Small intestine (tissue), 16 donors: ENCODE measurements around the gene PSMD11. TPM values are rescaled to one million over a fixed set of nuclear protein-coding genes. Genes with fewer than 3 reads are reported as not detected.
"Not testable (repeated sequence)": the region's sequence is repeated elsewhere in the genome, so short reads cannot be mapped to it uniquely, and the experiment has no call there.

Experiments used
- DNase-seq, 2 donors: peaks; one replicate each; pipeline versions ENCODE4 v3.0.0 to v3.0.0-alpha.2; 2013
- FAIRE-seq: peaks from 2 replicates; lab custom pipeline; 2012; peaks lifted over from hg19 to GRCh38; lab: Jason Lieb, UNC
- H3K27ac ChIP-seq, 3 donors: one replicate each; pipeline ENCODE4 v1.5.1; 2013; ENCODE audit warnings: low read length in 2 of 3, mild to moderate bottlenecking in 2 of 3, control low read depth in 1 of 3, inconsistent platforms in 1 of 3, low read depth in 1 of 3, moderate library complexity in 1 of 3
- H3K27me3 ChIP-seq, 3 donors: one replicate each; pipeline ENCODE4 v1.6.1; 2013; ENCODE audit warnings: low read length in 3 of 3, inconsistent platforms in 1 of 3; ENCODE audit not compliant: control insufficient read depth in 3 of 3, insufficient read depth in 3 of 3
- H3K36me3 ChIP-seq, 3 donors: one replicate each; pipeline ENCODE4 v1.6.1; 2013; ENCODE audit warnings: low read length in 3 of 3, inconsistent platforms in 1 of 3, low read depth in 1 of 3, mild to moderate bottlenecking in 1 of 3, moderate library complexity in 1 of 3; ENCODE audit not compliant: control insufficient read depth in 3 of 3, insufficient read depth in 2 of 3
- H3K4me1 ChIP-seq, 3 donors: one replicate each; pipeline ENCODE4 v1.6.1; 2013; ENCODE audit warnings: low read length in 2 of 3, inconsistent platforms in 1 of 3, low read depth in 1 of 3, mild to moderate bottlenecking in 1 of 3, moderate library complexity in 1 of 3; ENCODE audit not compliant: control insufficient read depth in 3 of 3, insufficient read depth in 2 of 3
- H3K4me3 ChIP-seq, 3 donors: one replicate each; pipeline ENCODE4 v1.5.1; 2013; ENCODE audit warnings: low read length in 3 of 3, control low read depth in 1 of 3, inconsistent platforms in 1 of 3, low read depth in 1 of 3, mild to moderate bottlenecking in 1 of 3, moderate library complexity in 1 of 3
- H3K9me3 ChIP-seq, 2 donors: one replicate each; pipeline ENCODE4 v1.6.1; 2013; ENCODE audit warnings: low read depth in 1 of 2, low read length in 1 of 2; ENCODE audit not compliant: control insufficient read depth in 2 of 2, insufficient read depth in 1 of 2
- WGBS, 3 donors: extraction: QIAGEN DNeasy Blood & Tissue Kit; methylation state at CpG; one replicate each; pipeline ENCODE4 v1.1.7; 2013; 5-methylcytosine and 5-hydroxymethylcytosine counted together
- long read RNA-seq, 10 donors: transcript quantifications; one replicate each; lab custom pipeline, GENCODE V29; 2026
- polyA plus RNA-seq, 4 donors: library from polyadenylated mRNA; stranded (reverse) in 3 of 4; unstranded in 1 of 4; fragments of 200-250 nt in 3 of 4; fragments of 120-200 nt in 1 of 4; gene quantifications; one replicate each; pipeline versions ENCODE4 v1.2.1 to v1.2.3, GENCODE V29; 2013
- donor health status: healthy with polysubstance abuse.
- donor health status: control.
- donor health status: control.
- donor health status: Bipolar disorder and iron deficiency.
- donor health status: healthy.

PSMD11 gene
- 10 to 100 TPM; 39.4 to 50.2 (median 44.0) TPM for polyA plus RNA-seq
- long read RNA-seq, donor 1: 0 reads
- long read RNA-seq, donor 2, full-length matches to known transcripts: 12 of 12 reads
- long read RNA-seq, donor 2, partial matches to known transcripts: 0 of 12 reads
- long read RNA-seq, donor 2, other reads (novel, unspliced or antisense): 0 of 12 reads
- long read RNA-seq, donor 3, full-length matches to known transcripts: 8 of 8 reads
- long read RNA-seq, donor 3, partial matches to known transcripts: 0 of 8 reads
- long read RNA-seq, donor 3, other reads (novel, unspliced or antisense): 0 of 8 reads
- long read RNA-seq, donor 4, full-length matches to known transcripts: 1 of 1 reads
- long read RNA-seq, donor 4, partial matches to known transcripts: 0 of 1 reads
- long read RNA-seq, donor 4, other reads (novel, unspliced or antisense): 0 of 1 reads
- long read RNA-seq, donor 5, partial matches to known transcripts: 0 of 1 reads
- long read RNA-seq, donor 5, other reads (novel, unspliced or antisense): 0 of 1 reads
- long read RNA-seq, donor 6, full-length matches to known transcripts: 10 of 15 reads
- long read RNA-seq, donor 6, partial matches to known transcripts: 5 of 15 reads
- long read RNA-seq, donor 6, other reads (novel, unspliced or antisense): 0 of 15 reads
- long read RNA-seq, donor 7, full-length matches to known transcripts: 39 of 54 reads
- long read RNA-seq, donor 7, partial matches to known transcripts: 15 of 54 reads
- long read RNA-seq, donor 7, other reads (novel, unspliced or antisense): 0 of 54 reads
- long read RNA-seq, donor 8, full-length matches to known transcripts: 3 of 3 reads
- long read RNA-seq, donor 8, partial matches to known transcripts: 0 of 3 reads
- long read RNA-seq, donor 8, other reads (novel, unspliced or antisense): 0 of 3 reads
- long read RNA-seq, donor 9, full-length matches to known transcripts: 2 of 2 reads
- long read RNA-seq, donor 9, partial matches to known transcripts: 0 of 2 reads
- long read RNA-seq, donor 9, other reads (novel, unspliced or antisense): 0 of 2 reads
- long read RNA-seq, donor 10, full-length matches to known transcripts: 23 of 23 reads
- long read RNA-seq, donor 10, partial matches to known transcripts: 0 of 23 reads
- long read RNA-seq, donor 10, other reads (novel, unspliced or antisense): 0 of 23 reads

GRCh38 chr17:32444301-32445073 is at the start of gene PSMD11:
PSMD11 (plus strand) TSS chr17:32444510; CDS start chr17:32444524, 14 bp downstream.
- DNase-seq: peak; percentile 97 to 98
- FAIRE-seq: no peak
- WGBS, 3 donors: 0% methylated on average over 52 to 74 of the region's 74 CpGs
- peak within 1 kb of the TSS in 2 of 3 donors; percentile 53 to 87 for H3K27ac ChIP-seq
- peaks cover 2 to 6% (median 4%) of the 10 kb centered on the region in 3 donors for H3K4me1 ChIP-seq
- peaks cover 0 to 12% (median 2%) of the 10 kb centered on the region in 3 donors for H3K36me3 ChIP-seq
- peak within 1 kb of the TSS; percentile 81 to 99 (median 85) for H3K4me3 ChIP-seq
- H3K9me3 ChIP-seq: no peaks in the 10 kb centered on the region
- no peaks in the 10 kb centered on the region for H3K27me3 ChIP-seq

DNA sequence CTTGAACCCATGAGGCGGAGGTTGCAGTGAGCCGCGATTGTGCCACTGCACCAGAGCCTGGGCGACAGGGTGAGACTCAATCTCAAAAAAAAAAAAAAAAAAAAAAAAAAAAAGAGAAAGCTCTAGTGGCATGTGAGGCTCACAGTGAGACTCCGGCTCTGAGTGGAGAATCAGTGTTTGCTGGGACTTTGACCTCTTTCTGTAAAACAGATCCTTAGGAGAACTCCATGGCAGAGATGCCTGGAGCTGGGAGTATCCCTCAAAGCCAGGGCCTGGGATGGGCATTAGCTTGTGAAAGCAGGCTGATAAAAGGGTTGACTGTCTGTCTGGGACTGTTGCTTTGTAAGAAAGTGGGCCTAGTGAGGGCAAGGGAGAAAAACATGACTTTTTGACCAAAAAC is 48.0 kb upstream of the PSMD11 start:
- no peaks in the 10 kb centered on the region for H3K4me1 ChIP-seq
- DNase-seq (peak; percentile 59 to 65), FAIRE-seq (no peak)
- H3K36me3 ChIP-seq: peaks cover 0 to 2% (median 0%) of the 10 kb centered on the region in 3 donors
- H3K4me3 ChIP-seq: no peak overlapping the region
- H3K27me3 ChIP-seq: no peaks in the 10 kb centered on the region
- 15 to 72% (median 50%) methylated on average over 5 of the region's 5 CpGs for WGBS, 3 donors
- no peaks in the 10 kb centered on the region for H3K9me3 ChIP-seq
- no peak overlapping the region for H3K27ac ChIP-seq

- H3K4me3 ChIP-seq: no peak overlapping the region
- FAIRE-seq (no peak), DNase-seq (no peak)
- no peaks in the 10 kb centered on the region for H3K4me1 ChIP-seq
- H3K27me3 ChIP-seq: no peaks in the 10 kb centered on the region
- no peak overlapping the region for H3K27ac ChIP-seq
- peaks cover 0 to 2% (median 0%) of the 10 kb centered on the region in 3 donors for H3K36me3 ChIP-seq
- no peaks in the 10 kb centered on the region for H3K9me3 ChIP-seq
Measured at GRCh38 chr17:32398946-32399345, 45.4 kb upstream of the PSMD11 start.

DNA sequence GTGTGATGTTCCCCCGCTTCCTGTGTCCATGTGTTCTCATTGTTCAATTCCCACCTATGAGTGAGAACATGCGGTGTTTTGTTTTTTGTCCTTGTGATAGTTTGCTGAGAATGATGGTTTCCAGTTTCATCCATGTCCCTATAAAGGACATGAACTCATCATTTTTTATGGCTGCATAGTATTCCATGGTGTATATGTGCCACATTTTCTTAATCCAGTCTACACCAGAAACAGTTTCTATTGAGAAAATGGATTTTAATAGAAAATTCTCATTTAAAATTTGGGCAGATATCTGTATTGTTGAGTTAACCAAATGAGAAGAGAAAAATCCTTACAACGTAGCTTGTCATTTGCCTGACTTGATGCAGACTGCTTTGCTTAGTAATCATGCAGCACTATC is 34.2 kb upstream of the PSMD11 start:
- FAIRE-seq, DNase-seq, H3K36me3 ChIP-seq, H3K27me3 ChIP-seq, H3K27ac ChIP-seq, H3K4me3 ChIP-seq, H3K9me3 ChIP-seq, H3K4me1 ChIP-seq: not testable (repeated sequence)
- 95 to 99% (median 99%) methylated on average over 3 of the region's 3 CpGs for WGBS, 3 donors

DNA sequence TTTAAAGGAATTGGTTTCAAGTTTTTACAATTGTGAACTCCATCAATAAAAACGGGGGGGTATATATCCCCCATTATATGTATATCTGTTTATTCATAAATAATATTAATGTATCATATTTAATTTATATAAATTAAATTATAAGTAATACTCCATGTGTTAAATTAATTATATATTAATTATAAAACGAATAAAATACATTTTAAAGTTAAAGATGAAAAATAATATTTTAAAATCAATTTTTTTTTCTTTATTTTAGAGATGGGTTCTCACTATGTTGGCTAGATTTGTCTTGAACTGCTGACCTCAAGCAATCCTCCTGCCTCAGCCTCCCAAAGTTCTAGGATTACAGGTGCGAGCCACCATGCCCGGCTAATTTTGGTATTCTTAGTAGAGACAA is 17.4 kb upstream of the PSMD11 start:
- FAIRE-seq (peak; percentile 44), DNase-seq (no peak)
- Histone ChIP-seq H3K4me3 (no peak overlapping the region), H3K27ac (no peak overlapping the region), H3K27me3 (no peaks in the 10 kb centered on the region), H3K36me3 (peaks cover 0 to 2% (median 0%) of the 10 kb centered on the region in 3 donors), H3K4me1 (no peaks in the 10 kb centered on the region), H3K9me3 (peaks cover 0 to 14% of the 10 kb centered on the region in 2 donors)
- 73 to 80% (median 77%) methylated on average over 4 of the region's 4 CpGs for WGBS, 3 donors

DNA sequence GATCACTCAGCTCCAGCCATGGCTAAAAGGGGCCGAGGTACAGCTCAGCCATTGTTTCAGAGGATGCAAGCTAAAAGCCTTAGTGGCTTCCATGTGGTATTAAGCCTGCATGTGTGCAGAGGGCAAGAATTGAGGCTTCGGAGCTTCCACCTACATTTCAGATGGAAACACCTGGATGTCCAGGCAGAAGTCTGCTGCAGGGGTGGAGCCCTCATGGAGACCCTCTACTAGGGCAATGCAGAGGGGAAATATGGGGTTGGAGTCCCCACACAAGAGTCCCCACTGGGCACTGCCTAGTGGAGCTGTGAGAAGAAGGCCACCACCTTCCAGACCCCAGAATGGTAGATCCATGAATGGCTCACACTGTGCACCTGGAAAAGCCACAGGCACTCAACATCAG is 14.7 kb upstream of the PSMD11 start:
- peaks cover 0 to 14% of the 10 kb centered on the region in 2 donors for H3K9me3 ChIP-seq
- H3K27ac ChIP-seq: no peak overlapping the region
- 90 to 97% (median 96%) methylated on average over 2 of the region's 2 CpGs for WGBS, 3 donors
- peaks cover 0 to 2% (median 0%) of the 10 kb centered on the region in 3 donors for H3K36me3 ChIP-seq
- H3K27me3 ChIP-seq: no peaks in the 10 kb centered on the region
- no peaks in the 10 kb centered on the region for H3K4me1 ChIP-seq
- FAIRE-seq (no peak), DNase-seq (no peak)
- H3K4me3 ChIP-seq: no peak overlapping the region

DNA sequence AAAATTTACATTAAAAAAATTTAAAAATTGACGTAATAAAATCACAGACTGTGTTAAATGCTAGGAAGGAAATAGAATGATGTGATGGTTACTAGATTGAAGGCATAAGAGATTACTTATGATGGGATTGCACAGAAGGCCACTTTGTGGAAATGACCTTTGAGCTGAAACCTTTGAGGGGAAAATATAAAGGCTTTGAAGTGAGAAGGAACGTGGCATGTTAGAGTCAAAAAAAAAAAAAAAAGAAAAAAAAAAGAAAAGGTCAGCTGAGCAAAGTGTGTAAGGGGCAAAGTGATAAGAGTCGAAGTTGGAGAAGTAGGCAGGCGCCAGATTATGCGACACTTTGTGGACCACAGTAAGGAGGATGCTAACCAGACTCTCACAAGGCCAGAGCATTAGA is 3.6 kb upstream of the PSMD11 start:
- Histone ChIP-seq H3K36me3 (no peaks in the 10 kb centered on the region), H3K27me3 (peaks cover 0 to 2% (median 0%) of the 10 kb centered on the region in 3 donors), H3K27ac (no peak overlapping the region), H3K4me3 (no peak overlapping the region), H3K9me3 (no peaks in the 10 kb centered on the region), H3K4me1 (peaks cover 0 to 2% (median 0%) of the 10 kb centered on the region in 3 donors)
- FAIRE-seq: no peak
- DNase-seq: no peak
- 20 to 57% (median 54%) methylated on average over 5 of the region's 5 CpGs for WGBS, 3 donors
